ENCODE data around the gene CYBB.

DNA sequence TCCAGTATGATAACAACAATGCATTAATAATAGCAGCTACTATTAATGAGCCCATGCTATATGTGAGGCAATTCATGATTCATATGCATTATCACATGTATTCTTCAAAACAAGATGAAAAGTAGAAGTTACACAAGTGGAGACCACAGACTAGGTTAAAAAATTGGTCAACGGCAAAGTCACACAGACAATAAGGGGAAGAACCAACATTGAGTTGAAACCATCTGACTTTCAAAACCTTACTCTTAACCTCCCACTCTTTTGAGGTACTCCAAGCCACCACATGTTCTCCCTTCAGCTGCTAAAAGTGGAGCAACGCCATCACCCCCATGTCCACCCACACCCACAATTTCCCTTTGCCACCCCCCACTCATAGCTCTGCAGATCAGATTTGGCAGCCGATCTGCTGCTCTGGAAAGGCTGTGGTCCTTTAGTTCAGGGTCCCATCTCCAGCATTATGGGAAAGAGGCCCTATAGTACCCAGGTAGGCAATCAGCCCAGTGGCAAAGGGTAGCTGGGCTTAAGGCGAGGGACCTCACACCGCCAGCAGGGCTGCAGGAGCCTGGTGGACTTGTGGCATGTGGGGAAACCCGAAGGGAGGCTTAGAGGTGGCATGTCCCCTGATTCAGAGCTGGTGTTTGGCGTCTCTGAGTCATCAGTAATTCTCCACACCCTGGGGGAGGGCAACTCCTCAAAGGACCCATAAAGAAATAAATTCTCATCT lies 33.5 kb upstream of the CYBB start:
- no peak for TF ChIP-seq POLR2A (IDR thresholded peaks at IDR 0.05; ENCODE audit: low read depth, low read length)
- TF ChIP-seq, protein P1, sequence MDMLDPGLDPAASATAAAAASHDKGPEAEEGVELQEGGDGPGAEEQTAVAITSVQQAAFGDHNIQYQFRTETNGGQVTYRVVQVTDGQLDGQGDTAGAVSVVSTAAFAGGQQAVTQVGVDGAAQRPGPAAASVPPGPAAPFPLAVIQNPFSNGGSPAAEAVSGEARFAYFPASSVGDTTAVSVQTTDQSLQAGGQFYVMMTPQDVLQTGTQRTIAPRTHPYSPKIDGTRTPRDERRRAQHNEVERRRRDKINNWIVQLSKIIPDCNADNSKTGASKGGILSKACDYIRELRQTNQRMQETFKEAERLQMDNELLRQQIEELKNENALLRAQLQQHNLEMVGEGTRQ (IDR thresholded peaks at IDR 0.05; ENCODE audit: low read depth, low read length), result no peak
- no peak for TF ChIP-seq FOS (IDR thresholded peaks at IDR 0.05; ENCODE audit: low read depth, low read length)
- TF ChIP-seq, protein P2, sequence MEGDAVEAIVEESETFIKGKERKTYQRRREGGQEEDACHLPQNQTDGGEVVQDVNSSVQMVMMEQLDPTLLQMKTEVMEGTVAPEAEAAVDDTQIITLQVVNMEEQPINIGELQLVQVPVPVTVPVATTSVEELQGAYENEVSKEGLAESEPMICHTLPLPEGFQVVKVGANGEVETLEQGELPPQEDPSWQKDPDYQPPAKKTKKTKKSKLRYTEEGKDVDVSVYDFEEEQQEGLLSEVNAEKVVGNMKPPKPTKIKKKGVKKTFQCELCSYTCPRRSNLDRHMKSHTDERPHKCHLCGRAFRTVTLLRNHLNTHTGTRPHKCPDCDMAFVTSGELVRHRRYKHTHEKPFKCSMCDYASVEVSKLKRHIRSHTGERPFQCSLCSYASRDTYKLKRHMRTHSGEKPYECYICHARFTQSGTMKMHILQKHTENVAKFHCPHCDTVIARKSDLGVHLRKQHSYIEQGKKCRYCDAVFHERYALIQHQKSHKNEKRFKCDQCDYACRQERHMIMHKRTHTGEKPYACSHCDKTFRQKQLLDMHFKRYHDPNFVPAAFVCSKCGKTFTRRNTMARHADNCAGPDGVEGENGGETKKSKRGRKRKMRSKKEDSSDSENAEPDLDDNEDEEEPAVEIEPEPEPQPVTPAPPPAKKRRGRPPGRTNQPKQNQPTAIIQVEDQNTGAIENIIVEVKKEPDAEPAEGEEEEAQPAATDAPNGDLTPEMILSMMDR (conservative IDR thresholded peaks at IDR 0.05; ENCODE audit: low read depth, low read length), result no peak
- TF ChIP-seq RFX5 (IDR thresholded peaks at IDR 0.05; ENCODE audit: low read depth, low read length), result no peak
- no peak for TF ChIP-seq NFE2L2 (IDR thresholded peaks at IDR 0.05; ENCODE audit: low read depth, low read length)
- TF ChIP-seq, protein P3, sequence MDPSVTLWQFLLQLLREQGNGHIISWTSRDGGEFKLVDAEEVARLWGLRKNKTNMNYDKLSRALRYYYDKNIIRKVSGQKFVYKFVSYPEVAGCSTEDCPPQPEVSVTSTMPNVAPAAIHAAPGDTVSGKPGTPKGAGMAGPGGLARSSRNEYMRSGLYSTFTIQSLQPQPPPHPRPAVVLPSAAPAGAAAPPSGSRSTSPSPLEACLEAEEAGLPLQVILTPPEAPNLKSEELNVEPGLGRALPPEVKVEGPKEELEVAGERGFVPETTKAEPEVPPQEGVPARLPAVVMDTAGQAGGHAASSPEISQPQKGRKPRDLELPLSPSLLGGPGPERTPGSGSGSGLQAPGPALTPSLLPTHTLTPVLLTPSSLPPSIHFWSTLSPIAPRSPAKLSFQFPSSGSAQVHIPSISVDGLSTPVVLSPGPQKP (IDR thresholded peaks at IDR 0.05; ENCODE audit: borderline replicate concordance, low read depth, low read length), result no peak
- no peak for TF ChIP-seq CEBPB (IDR thresholded peaks at IDR 0.05; ENCODE audit: low read depth, low read length)
- no peak for TF ChIP-seq SMC3 (IDR thresholded peaks at IDR 0.05; ENCODE audit: low read depth, low read length)
- no peak for TF ChIP-seq MAFK (IDR thresholded peaks at IDR 0.05; ENCODE audit: low read depth, low read length)
- TF ChIP-seq RAD21 (IDR thresholded peaks at IDR 0.05; ENCODE audit: low read length), result no peak

All from IMR-90 (cell line).